DMS153 (cell line): ENCODE data around the gene SLIT1.

Experiments used
- DNase-seq: peaks from one replicate; lab custom pipeline; 2025; lab: John Stamatoyannopoulos, UW

SLIT1 gene

GRCh38 chr10:97200616-97201015 is 14.9 kb upstream of the SLIT1 start:
- no peak for DNase-seq

GRCh38 chr10:97199152-97199551 is 13.4 kb upstream of the SLIT1 start:
- DNase-seq = no peak

GRCh38 chr10:97197030-97197500 is 11.3 kb upstream of the SLIT1 start:
- DNase-seq = no peak

GRCh38 chr10:97196223-97197029 is 10.7 kb upstream of the SLIT1 start:
- peak; percentile 61 for DNase-seq

GRCh38 chr10:97195706-97196222 is 10.0 kb upstream of the SLIT1 start:
- no peak for DNase-seq

GRCh38 chr10:97192952-97193435 is 7.2 kb upstream of the SLIT1 start:
- DNase-seq = no peak

- DNase-seq = no peak
Measured at GRCh38 chr10:97190450-97190849, 4.7 kb upstream of the SLIT1 start.

- DNase-seq = peak; percentile 83
Measured at GRCh38 chr10:97188261-97188711, 2.5 kb upstream of the SLIT1 start.

- no peak for DNase-seq
Measured at GRCh38 chr10:97186911-97187310, 1.2 kb upstream of the SLIT1 start.

GRCh38 chr10:97184971-97185325 is 811 bp downstream of the SLIT1 start:
- DNase-seq = no peak

- no peak for DNase-seq
Measured at GRCh38 chr10:97183314-97183713, 2.4 kb downstream of the SLIT1 start.

- DNase-seq = no peak
Measured at GRCh38 chr10:97182288-97182990, 3.3 kb downstream of the SLIT1 start.

- no peak for DNase-seq
Measured at GRCh38 chr10:97180986-97181385, 4.8 kb downstream of the SLIT1 start.

GRCh38 chr10:97180363-97180755 is 5.4 kb downstream of the SLIT1 start:
- DNase-seq = no peak

GRCh38 chr10:97179731-97180362 is 5.9 kb downstream of the SLIT1 start:
- peak; percentile 8 for DNase-seq

GRCh38 chr10:97179311-97179710 is 6.4 kb downstream of the SLIT1 start:
- DNase-seq = no peak

GRCh38 chr10:97178074-97178473 is 7.7 kb downstream of the SLIT1 start:
- DNase-seq = no peak

- no peak for DNase-seq
Measured at GRCh38 chr10:97176226-97176625, 9.5 kb downstream of the SLIT1 start.

- no peak for DNase-seq
Measured at GRCh38 chr10:97175586-97175985, 10.2 kb downstream of the SLIT1 start.

- DNase-seq = no peak
Measured at GRCh38 chr10:97174941-97175340, 10.8 kb downstream of the SLIT1 start.

- no peak for DNase-seq
Measured at GRCh38 chr10:97174276-97174775, 11.4 kb downstream of the SLIT1 start.

- DNase-seq = no peak
Measured at GRCh38 chr10:97173036-97173435, 12.7 kb downstream of the SLIT1 start.
